Measurements from ENCODE around the gene CCDC187.

Gene CCDC187

DNA sequence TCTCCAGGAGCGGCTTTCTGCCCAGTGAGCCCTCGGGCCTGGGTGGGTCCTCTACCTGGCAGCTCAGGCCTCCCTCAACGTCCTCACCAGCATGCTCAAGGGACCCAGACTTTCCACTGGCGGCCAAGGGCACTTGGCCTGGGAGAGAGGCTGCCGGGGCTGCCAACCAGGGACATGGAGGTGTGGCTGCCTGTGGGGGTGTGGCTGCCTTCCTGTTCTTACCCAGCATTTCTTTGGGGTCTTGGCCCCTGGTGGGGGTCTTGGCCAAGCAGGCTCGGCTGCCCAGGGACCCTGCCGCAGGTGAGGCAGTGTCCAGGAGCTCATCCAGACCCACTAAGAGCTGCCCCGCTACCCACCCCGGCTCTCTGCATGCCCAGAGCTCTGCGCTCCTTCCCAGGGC lies 51.0 kb downstream of the CCDC187 start:
- no peak for DNase-seq (ENCODE audit: low spot score)

- no peak for DNase-seq (ENCODE audit: low spot score)
These were observed 51.6 kb downstream of the CCDC187 start for GRCh38 chr9:136252281-136252680.

DNA sequence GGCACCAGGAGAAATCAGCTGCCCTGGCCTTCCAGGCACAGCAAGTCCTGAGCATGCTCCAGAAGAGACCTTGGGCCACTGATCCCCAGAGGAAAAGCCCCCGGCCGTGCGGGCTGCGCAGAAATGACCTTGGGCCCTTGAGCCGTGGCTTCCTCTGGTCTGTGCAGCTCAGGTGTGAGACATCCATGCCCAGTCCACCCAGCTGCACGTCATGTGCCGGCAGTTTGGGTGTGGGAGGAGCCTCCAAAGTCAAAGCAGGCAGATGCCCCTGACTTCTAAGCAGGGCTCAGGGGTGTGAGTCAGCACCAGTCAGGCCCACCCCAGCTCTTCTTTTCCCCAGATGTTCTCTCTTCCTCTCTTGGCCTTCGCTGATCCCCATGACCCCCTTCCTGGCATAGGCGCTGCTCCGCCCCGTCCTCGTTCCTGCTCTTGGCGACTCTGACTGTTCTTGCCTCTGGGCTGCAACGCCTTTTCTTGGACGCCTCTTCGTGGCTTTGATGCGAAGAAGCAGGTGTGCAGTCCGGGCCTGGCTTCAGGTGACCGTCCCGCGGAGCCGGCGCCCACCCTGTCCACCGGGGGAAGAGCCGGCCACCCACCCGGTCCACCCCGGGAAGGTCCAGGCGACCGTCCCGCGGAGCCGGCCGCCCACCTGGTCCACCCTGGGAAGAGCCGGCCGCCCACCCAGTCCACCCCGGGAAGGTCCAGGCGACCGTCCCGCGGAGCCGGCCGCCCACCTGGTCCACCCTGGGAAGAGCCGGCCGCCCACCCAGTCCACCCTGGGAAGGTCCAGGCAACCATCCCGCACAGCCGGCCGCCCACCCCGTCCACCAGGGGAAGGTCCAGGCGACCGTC lies 52.4 kb downstream of the CCDC187 start:
- DNase-seq (ENCODE audit: low spot score) = no peak

DNA sequence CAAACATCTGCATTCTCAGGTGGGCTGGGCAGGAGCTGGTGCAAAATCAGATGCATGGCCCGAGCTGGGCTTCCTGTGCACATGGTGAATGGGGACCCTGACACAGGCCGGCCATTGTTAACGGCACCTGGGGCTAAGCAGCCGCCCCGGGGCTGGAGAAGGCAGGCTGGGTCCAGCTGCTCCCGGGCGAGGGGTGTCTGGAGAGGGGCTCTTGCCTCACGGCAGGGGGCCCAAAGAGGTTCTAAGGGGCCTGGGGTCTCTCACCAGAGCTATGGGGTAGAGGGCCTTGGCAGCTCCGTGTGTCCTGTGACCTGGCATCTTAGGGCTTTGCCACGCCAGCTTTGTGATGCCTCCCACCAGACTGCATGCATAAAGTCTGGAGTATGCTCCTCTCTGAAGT lies 53.2 kb downstream of the CCDC187 start:
- no peak for DNase-seq (ENCODE audit: low spot score)

- no peak for DNase-seq (ENCODE audit: low spot score)
These were observed 53.9 kb downstream of the CCDC187 start for GRCh38 chr9:136249877-136250559.

DNA sequence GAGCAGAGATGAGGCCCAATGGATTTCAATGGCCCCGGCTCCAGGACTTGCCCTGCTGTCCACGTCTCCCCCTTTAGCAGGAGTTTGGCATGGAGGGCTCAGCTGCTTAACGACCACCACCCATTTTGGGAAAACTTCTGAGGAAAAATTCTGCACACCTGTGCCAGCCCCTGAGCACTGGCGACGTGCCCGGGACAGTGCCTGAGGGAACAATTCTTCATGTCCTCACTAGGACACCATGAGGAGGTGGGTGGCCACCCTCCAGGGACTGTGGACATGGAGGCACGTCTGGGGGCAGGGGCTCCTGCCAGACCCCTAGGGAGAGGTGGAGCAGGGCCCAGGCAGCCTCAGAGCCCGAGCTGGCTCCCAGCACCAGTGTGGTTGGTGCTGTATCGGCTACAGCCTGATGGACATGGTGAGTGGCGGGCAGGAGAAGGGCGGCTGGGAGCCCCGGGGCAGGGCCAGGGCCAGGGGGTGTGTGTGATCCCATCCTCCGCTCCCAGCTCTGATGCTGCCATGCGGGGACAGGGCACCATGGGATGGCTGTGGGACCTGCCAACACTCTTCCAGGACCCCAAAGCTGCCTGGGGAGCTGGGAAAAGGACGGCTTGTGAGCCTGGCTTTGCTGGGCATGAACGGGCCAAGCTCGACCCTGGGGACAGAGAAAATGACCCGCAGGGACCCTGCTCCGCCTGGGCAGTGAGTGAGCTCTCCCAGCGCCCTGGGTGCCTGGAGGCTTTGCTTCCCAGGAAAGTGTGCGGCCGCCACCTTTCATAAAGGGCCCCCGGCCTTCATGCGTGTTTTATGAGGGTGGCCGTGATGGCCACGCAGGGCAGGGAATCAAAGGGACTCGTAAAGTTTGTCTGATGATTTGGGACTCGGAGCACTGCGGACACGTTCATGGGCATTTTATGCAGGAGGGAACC lies 54.7 kb downstream of the CCDC187 start:
- DNase-seq (ENCODE audit: low spot score) = no peak

- DNase-seq (ENCODE audit: low spot score) = no peak
These were observed 55.8 kb downstream of the CCDC187 start for GRCh38 chr9:136247947-136248637.

- DNase-seq (ENCODE audit: low spot score) = no peak
These were observed 56.4 kb downstream of the CCDC187 start for GRCh38 chr9:136247551-136247916.

DNA sequence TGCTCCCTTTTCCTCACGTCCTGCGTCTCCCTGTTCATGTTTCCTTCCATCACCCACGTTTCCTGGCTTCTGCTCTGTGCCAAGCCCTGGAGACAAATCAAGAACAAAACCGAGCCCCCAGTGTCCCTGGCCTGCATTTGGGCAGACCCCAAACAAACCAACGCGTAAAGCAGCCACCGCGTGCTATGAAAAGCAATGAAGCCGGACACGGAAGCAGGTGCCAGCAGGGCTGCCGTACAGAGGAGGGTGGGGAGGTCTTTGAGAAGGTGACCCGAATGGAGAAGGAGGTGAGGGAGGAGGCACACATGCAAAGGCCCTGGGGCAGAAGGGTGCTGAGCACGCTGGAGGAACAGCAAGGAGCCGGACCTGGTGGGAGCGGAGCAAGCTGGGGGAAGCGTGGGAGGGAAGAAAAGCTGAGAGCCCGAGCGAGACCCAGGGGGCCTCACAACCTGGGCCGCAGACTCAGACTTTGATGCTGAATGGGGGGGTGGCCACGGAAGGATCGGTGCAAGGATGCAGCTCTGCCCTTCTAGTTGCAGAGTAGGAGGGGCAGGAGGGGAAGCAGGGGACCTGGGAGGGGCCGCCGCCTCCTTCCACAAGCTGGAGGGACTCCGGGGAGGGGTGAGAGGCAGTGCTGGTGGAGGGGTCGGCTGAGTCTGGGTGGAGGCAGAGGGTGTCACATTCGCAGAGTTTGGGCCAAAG lies 56.9 kb downstream of the CCDC187 start:
- no peak for DNase-seq (ENCODE audit: low spot score)

GRCh38 chr9:136245219-136246150 lies 58.4 kb downstream of the CCDC187 start, which contains the start of gene QSOX2:
Gene QSOX2, minus strand, starts transcription at chr9:136245812. Its CDS starts 9 bp downstream, at chr9:136245803.
- DNase-seq (ENCODE audit: low spot score) = peak; percentile 68

DNA sequence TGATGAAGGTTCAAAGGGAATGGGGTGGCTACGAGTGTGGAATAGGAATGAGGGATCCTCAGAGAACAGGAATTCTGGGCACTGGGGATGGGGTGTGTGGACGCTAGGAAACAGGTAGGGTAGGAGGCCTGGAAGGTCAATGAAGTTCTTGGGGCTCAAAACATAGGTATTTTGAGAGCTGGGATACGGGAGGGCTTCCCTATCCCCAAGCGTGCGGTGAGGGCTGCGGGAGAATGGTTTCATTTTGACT lies 59.0 kb downstream of the CCDC187 start:
- no peak for DNase-seq (ENCODE audit: low spot score)

GRCh38 chr9:136244122-136244968 lies 59.5 kb downstream of the CCDC187 start:
- DNase-seq (ENCODE audit: low spot score) = no peak

DNA sequence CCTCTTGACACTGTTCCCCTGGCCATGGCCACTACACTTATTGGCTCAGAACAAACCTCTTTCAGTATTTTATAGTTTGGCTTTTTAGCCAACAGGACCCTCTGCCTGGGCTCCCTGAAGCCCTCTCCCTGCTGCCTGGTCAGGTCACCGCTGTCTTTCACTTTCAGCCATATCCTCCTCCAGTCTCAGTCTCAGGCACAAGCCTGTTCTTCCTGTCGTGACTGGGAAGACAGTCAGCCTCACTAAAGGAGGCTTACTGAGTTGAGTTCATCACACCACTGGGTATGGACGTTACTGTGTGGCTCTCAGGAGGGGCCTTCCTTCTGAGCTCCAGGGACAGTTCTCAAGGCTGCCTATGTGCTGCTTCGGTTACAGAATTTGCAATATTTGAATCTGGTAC lies 60.3 kb downstream of the CCDC187 start:
- DNase-seq (ENCODE audit: low spot score) = no peak

DNA sequence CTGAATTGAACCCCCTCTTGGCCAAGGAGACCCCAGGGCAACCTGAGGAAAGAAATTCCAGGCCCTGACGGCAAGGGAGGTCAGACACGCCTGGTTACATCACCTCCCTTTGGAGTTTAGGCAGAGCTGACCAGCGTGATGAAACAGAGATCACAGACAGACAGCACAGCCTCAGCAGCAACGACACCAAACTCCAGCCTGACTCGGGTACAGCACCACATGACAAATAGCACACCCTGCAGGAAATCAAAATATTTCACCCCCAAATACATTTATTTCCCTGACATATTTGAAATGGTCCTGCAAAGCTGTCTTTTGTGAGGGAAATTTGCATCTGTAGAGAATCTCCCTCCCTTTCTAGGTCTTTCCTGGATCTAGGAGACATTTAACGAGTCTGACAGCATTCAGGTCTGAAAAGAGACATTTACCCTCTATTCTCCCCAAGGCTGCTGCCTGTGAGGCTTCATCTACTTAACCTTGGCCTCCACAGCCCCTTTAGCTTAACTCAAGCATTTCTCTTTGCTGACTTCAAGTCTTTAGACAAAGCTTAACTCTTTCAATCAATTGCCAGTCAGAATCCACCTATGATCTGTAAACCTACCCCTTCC lies 60.9 kb downstream of the CCDC187 start:
- DNase-seq (ENCODE audit: low spot score) = no peak

DNA sequence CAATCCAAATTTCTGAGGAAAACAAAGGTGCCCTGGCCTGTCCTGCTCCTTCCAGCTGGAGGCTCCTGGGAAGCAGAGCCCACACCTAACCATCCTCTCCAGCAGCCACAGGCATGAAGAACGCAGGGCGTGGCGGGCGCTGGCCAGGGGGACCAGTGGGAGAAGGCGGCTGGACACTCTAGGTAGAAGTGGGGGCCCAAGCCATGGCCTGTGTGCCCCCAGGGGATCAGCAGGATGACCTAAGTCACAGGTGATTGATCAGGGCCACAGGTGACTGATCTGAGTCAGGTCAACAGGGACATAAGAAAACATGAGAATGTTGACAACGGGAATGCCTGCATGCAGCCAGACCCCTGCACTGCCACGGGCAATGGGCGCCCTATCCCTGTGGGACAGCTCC lies 61.6 kb downstream of the CCDC187 start:
- DNase-seq (ENCODE audit: low spot score) = no peak

DNA sequence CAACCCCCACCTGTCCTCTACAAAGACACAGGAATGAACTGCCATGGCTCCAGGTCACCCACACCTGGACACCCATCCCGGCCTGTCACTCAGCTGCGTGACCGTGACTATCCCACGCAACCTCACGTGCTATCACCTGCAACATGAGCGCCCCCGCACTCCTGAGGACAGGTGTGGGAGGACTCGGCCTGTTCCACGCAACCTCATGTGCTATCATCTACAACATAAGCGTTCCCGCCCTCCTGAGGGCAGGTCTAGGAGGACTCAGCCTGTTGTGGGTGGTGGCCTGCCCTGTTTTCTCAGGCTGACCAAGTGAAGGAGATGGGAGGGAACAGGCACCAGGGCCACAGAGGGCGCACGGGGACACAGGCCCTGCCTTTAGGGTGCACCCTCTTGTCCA lies 62.4 kb downstream of the CCDC187 start:
- DNase-seq (ENCODE audit: low spot score) = no peak

- DNase-seq (ENCODE audit: low spot score) = no peak
These were observed 63.0 kb downstream of the CCDC187 start for GRCh38 chr9:136240941-136241340.

- DNase-seq (ENCODE audit: low spot score) = no peak
These were observed 63.9 kb downstream of the CCDC187 start for GRCh38 chr9:136239983-136240330.
